RKO (cell line): ENCODE measurements around the gene POLR3B.
"Not testable (repeated sequence)": the region's sequence is repeated elsewhere in the genome, so short reads cannot be mapped to it uniquely, and the experiment has no call there.

ENCODE experiments used
- DNase-seq: peaks from one replicate; pipeline ENCODE4 v3.0.0-alpha.2; 2016; ENCODE audit warnings: low spot score

POLR3B gene

DNA sequence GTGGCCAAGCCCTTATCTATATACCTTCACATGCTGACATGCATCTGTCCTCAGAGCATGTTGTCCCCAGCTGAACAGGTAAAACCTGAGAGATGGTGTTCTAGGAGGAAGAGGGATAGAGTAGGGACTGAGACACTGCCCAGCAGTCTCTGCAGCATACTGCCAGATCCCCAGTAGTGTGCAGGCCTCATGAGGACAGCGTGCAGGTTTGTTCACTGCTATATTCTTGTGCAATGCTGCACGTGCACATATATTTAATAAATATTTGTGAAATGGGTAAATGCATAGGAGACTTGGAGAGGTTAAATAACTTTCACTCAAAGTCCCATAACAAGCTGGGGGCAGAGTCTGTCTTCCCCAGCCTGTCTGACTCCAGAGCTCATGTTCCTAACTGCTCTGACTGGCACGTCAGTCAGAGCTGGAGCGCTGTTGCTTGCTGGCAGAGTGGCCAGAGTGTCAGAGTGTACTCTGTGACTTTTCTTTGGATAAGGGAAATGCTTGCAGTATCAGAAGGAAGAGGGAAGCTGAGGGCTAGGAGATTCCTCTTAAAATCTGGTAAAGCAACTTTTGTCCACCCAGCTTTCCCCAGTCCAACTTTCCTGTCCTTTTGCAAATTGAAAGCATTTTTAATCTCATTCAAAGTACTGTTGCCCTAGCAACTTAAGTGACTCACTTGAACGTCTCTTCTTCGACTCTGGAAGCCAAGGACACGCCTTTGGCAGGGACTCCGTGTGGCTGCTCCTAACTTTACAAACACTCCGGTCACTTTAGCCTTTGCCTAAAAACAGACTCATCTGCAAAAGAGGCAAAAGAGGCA lies 14.9 kb upstream of the POLR3B start:
- DNase-seq = peak; percentile 3

DNA sequence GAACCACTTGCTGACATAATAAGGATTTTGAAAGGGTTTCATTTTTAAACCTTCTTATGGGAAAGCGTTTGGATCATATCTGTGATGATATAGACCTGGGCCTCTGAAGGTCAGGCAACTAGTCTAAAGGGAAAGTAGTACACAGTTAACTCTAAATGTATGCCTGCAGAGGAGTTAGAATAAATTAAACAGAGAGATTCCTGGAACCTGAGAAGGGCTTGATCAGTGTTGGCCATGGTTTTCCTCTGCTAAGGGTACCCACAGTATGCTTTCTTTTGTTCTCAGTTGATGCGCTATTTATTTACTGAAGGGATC lies 14.4 kb upstream of the POLR3B start:
- no peak for DNase-seq

DNA sequence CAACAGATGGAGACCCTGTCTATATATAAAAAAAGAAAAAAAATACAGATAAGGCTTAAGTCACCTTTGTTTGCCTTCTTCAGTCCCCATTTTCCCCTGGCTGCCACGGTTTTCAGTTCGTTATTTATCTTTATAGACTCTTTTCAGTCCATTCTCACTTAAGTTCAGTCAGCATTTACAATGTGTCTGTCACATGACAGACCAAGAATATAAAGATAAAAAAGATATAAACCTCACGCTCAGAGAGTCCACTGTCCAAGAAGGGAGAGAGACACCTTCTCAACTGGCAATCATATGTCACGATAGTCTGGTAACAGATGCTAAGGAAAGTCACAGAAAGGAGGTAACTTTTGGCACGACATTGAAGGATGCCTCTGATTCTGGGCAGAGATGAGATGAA lies 13.4 kb upstream of the POLR3B start:
- DNase-seq = no peak

DNA sequence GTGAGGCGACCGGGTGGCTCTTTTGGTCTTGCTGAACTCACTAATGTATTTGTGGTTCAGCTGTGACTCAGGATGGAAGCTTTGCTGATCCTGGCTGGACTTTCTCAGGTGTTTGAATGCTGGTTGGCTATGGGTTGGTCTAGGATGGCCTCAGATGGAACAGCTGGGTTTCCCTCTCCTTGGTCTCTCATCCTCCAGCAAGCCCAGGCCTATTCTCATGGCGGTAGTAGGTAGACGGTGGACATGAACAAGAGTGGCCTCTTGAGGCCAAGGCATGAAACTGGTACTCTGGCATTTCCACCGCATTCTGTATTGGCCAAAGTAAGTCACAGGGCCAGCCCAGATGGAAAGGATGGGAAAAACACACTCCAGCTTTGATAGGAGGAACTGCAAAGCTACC lies 11.8 kb upstream of the POLR3B start:
- DNase-seq = peak; percentile 62

DNA sequence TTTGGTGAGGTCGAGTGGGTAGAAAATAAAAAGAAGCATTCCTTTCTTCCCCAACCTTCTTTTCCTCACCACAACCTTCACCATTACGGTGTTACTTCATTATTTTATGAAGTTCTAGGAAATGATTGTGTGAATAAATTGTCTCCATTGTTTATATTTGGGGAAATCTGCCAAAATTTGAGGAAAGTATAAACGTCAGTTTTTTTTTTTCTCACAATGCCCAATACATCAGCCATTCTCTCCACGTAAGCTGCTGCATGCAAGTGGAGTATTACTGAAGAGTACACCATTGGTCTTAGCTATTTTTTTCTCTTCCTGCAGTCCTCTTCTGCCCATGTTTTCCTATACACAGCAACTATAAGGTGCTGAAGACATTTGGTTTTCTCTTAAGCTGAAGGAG lies 9.1 kb upstream of the POLR3B start:
- DNase-seq = no peak

DNA sequence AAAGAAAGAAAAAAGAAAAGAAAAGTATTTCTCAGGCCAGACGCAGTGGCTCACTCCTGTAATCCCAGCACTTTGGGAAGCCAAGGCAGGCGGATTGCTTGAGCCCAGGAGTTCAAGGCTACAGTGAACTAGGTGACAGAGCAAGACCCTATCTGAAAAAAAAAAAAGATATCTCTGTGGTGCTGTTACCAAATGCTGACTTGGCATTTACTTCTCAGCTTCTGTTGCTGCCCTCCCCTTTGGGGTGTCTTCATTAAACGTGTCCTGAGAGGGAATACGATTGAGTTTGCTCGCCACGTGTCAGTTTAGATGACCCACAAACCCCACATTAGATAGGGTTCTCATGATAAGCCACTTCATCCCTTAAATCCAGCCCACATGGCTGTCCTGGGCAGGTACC lies 4.4 kb upstream of the POLR3B start:
- DNase-seq = no peak

DNA sequence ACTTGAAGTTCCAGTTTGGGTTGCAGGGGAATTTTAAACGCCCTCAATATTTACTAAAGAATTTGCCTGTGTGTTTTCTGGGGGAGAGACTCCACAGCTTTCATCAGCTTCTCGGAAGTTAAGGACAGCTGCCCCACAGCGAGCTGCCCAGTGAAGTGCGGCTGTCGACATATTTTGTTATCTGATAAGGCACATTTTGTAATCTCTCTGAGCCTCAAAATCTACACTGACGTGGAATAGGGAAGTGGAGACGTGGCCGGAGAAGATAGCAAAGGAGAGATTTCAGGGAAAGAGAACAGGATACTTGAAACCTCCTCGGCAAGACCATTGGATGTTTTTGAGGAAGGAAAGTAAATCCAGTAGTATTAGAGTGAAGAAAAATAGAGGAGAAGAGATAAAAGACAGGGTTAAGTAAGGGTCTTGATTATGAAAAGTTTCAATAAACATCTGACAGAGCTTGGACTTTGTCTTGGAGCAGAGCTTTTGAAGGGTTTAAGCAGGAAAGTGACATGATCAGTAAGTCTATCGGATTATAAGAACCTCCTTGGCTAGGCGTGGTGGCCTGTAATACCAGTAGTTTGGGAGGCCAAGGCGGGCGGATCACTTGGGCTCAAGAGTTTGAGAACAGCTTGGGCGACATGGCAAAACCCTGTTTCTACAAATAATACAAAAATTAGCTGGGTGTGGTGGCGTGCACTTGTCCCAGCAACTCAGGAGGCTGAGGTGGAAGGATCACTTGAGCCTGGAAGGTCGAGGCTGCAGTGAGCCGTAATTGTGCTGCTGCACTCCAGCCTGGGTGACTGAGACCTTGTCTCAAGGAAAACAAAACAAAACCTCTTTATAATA lies 1.1 kb downstream of the POLR3B start:
- no peak for DNase-seq

DNA sequence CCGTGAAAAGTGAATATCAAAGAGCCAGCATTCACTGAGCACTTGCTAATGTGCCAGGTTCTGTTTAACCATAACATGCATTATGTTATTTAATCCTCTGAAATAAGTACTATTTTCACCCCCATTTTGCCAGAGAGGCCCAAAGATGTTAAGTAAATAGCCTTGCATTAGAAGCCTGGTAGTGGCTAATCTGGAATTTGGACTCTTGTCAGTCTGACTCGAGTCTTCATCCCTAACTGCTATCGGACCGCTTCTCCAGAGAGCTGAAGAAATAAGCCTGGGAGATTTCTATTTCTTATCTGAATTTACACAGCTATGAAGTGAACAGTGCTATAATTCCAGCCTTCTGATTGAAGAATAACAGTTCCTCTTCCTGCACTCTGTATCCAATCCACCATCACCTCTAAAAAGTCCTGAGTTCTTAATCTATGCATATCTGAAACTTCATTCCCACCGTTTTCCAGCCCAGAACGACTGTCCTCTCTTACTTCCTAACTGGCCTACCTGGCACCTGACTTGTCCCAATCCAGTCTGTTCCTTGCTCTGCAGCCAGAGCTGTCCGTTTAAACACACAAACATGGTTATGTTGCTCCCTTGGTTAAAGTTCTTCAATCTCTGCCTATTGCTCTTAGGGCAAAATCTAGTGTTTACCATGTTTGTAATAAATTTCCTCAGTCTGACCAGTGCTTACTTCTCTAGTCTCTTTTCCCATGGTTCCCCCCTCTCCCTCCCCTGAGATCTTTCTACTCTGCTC lies 2.3 kb downstream of the POLR3B start:
- no peak for DNase-seq

DNA sequence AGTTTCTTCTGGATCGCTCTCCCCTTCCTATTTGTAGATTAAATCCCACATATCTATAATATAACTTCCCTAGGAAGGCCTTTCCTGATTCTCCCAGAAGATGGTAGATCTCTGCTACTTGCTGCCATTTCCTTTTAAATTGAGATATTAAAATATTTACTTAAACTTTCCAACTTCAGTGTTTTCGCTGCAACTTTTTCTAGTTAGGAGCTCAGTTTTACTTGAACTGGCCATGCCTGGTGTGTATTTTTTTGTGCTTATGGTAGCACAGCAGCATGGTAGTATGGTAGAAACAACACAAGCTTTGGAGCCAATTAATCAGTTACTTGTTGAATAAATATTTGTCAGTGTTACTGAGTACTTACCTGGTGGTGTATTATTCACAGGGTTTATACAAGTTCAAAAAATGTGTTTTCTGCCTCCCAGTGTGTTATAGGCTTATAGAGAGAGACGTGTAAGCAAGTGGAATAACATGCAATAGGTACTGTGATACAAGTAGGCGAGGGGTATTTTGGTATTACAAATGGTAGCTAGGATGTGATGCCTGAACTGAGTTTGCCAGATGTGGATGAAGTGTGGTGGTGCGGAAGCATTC lies 2.9 kb downstream of the POLR3B start:
- no peak for DNase-seq

DNA sequence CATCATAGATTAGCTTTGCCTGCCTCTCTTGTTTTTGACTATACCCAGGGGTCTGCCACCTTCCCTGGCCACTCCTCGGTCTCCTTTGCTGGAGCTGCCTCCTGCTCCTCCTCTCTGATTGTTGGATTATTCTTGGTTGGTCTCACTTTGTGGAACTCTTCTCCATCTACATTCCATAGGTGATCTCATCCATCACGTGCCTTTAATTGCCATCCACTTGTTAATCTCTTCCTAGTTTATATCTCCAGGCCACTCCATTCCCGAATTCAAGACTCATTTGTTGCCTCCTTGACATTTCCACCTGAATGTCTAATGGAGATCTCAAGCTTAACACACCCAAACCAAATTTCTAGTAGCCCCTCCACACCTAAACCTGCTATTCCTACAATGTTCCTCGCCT lies 5.4 kb downstream of the POLR3B start:
- DNase-seq = no peak

DNA sequence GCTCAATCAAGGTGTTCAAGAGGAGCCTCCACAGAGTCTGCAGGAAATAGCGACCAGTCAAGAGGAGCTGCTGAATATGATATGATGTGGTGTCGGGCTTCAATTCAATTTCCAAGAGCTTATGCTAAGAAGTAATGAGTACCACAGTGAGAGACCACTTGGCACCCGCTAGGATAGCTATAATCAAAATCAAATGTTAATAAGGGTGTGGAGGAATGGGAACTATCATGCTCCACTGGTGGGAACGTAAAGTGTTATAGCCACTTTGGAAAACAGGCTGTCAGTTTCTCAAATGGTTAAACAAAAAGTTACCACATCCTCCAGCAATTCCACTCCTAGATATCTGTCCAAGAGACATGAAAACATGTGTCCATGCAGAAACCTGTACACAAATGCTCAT lies 6.7 kb downstream of the POLR3B start:
- DNase-seq = no peak

DNA sequence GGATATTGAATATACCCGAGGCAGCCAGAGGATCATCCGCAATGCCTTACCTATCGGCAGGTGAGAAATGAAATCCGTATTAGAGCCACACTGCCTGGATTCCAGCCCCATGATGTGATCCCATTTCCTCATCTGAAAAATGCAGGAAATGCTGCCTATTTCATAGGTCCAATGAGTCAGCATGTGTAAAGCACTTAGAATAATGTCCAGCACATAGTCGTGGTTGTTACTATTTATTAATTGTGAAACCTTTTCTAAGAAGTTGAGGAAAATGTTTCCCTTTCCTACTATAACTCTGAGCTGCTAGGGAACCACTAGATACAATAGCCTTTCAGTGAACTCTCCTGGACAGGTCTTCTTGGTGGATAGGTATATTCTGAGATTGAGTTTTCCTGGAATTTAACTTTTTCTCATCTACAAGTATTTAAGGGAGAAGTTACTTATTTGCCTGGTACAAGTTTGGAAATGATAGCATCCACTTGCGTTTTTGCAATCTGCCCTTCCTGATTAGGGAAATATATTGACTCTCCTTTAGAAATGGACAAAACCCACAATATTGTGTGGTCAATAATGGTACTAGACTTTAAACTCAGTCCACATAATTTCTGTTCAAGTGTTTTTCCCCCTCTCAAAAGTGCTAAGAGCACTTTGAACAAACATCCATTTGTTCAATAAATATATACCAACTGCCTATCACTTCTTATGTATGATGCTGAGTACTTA lies 12.2 kb downstream of the POLR3B start:
- DNase-seq = peak; percentile 63

DNA sequence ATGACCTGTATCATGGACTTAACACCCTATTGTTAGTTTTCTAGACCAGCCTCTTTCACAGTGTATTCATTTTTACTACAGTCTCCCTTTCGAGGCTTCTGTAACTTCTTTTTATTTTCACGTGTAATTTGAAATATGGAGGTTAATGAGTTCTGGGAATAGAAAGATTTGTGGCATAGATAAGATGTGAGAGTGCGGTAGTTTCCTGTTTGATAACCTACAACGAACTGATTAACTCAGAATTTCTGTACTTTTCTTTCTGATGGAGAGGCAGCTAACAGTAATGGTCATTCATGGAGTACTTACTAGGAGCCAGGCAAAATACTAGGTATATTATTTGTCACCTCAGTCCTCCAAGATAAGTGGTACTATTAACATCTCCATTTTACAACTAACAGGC lies 21.2 kb downstream of the POLR3B start:
- no peak for DNase-seq

DNA sequence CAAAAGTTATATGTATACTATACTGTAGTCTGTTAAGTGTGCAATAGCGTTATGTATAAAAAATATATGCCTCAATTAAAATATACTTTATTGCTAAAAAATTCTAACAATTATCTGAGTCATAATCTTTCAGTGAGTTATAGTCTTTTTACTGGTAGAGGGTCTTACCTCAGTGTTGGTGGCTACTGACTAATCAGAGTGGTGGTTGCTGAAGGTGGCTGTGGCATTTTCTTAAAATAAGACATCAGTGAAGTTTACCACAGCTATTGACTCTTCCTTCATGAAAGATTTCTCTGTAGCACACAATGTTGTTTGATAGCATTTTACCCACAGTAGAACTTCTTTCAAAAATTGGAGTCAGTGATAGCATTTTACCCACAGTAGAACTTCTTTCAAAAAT lies 23.4 kb downstream of the POLR3B start:
- DNase-seq = no peak

DNA sequence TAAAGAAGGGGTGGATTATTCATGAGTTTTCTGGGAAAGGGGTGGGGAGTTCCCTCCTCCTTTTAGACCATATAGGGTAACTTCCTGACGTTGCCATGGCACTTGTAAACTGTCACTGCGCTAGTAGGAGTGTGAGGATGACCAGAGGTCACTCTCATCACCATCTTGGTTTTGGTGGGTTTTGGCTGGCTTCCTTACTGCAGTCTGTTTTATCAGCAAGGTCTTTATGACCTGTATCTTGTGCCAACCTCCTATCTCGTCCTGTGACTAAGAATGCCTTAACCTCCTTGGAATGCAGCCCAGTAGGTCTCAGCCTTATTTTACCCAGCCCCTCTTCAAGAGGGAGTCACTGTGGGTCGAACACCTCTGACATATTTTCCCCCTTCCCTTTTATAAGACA lies 24.3 kb downstream of the POLR3B start:
- not testable (repeated sequence) for DNase-seq

DNA sequence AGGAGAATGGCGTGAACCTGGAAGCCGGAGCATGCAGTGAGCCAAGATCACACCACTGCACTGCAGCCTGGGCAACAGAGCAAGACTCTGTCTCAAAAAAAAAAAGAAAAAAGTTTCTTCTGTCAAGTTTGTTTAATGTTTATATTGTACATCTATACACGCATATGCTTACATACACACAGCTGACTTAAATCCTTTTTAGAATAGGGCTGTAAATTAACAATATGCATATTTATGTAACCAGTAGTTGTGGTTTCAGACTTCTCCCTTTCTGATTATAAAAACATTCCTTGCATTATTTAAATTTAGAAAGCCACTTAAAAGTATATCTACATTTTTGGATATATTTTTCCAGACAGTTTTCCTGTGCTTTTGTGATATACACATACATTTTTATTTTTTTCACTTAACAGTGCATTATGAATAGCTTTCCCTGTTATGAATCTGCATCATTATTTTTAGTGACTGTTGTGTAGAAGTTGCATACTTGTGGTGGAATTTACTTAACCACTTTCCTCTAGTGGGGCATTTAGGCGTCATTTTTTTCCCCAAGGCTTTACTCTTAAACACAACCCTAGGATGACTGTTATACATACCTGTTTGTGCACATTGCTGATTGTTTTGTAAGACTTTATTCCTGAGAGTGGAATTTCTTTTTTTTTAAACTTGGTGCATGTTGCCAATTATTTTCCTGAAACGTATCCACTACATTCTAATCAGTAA lies 29.4 kb downstream of the POLR3B start:
- DNase-seq = no peak

DNA sequence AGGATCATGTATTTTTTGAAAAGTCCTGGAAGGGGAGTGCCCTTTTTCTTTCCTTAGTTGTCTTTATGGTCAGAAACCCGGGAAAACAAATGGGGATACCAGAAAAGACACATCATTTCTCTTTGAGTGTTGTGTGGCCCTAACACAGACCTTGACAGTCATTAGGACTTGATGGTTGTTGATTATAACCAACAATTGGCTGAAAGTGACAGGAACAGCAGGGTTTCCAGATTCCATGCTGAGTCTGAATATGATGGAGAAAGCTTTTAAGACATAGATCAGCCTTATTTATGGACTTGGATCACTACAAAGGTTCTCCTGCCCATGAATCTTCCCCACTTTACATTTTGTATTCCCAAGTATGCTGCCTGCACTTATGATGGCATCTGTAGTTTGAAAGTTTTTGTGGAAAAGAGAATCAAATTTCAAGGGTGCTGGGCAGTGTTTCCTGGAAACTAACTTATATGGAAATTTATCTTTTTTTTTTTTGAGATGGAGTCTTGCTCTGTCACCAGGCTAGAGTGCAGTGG lies 30.4 kb downstream of the POLR3B start:
- no peak for DNase-seq

DNA sequence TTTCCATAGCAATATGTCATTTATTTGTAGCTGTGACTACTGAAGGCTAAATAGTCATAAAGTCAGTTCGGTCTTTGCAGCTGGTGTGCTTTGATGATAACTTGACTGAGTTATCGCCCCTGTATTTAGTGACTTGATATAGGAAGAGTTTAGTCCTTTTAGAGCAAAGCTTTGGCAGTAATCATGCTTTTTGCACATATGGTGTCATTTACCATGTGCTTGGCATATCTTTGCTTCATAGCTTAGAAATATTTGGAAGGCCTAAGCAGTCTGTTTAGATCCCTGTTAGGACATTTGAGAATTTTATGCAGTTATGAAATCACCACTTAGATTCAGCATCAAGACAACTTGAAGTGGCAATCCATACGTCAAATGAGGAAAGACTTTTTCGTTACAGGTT lies 31.6 kb downstream of the POLR3B start:
- no peak for DNase-seq

DNA sequence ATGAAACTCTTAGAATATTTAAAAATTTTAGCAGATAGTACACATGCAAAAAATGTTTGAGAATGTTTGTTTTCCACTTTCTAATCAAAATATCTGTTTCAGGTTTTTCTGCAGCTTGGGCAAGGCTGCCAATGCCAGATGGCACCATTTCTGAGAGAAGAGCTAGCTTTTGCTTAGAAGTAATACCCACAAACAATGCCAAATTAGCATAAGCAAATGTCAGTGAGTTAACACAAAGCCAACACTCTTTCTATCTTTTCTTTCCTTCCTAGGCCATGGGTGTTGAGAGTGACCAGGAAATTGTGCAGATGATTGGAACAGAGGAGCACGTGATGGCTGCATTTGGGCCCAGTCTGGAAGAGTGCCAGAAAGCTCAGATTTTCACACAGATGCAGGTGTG lies 35.2 kb downstream of the POLR3B start:
- no peak for DNase-seq

DNA sequence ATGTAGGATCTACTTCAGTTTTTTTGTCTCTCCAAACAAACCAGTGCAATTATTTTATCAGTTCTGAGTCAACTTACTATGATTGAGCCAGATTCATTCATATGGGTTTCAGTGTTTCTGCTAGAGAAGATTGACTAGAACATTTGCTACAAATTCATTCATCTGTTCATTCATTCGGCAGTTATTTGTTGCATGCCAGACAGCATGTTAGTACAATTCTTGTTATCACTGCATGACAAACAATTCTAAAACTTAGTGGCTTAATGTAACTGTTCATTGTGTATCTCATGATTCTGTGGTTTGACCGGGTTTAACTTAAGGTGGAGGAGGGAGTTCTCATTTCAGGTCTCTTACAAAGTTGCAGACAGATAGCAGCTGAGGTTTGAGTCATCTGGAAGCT lies 52.3 kb downstream of the POLR3B start:
- no peak for DNase-seq

DNA sequence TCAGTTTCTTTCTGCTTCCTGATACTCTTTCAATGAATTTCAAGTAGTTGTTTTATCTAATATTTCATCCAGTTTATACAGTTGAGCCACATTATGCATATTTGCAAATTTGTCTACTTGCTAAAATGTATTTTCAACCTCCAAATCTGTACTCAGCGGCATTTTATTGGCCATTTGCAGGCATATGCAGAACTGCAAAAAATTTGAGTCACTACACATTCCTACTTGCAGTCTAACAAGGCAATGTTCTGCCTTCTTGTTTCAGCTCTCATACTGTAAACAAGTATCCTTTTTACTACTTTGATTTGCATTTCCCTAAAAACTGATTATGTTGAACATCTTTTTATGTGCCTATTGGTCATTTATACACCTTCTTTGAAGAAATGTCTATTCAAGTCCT lies 55.0 kb downstream of the POLR3B start:
- no peak for DNase-seq
